Activated CD8-positive, alpha-beta T cell treated with anti-CD3 and anti-CD28 coated beads, Interleukin-2, amount 10 ng/mL, durations not matched to agents 7 days and 5 days (primary cell): ENCODE results near the gene FLII. TPM values are rescaled to one million over a fixed set of nuclear protein-coding genes. Genes with fewer than 3 reads are reported as not detected.

Experiments
- ATAC-seq: fragments of 150-1000 bp; cut with Tn5 transposase; one replicate; pipeline ENCODE4 v1.10.0; 2021; ENCODE audit warnings: moderate library complexity
- CTCF ChIA-PET: fragments of 350-600 bp; sonication (Branson Sonifier 250); formaldehyde crosslinking; loops from one replicate; lab custom pipeline; 2021; ENCODE audit warnings: antibody characterized with exemption; lab: Charles Lee
- POLR2A ChIA-PET: fragments of 350-600 bp; sonication (Branson Sonifier 250); formaldehyde crosslinking; loops from one replicate; lab custom pipeline; 2021; ENCODE audit warnings: antibody characterized with exemption; lab: Charles Lee
- DNase-seq: peaks from one replicate; pipeline ENCODE4 v3.0.0-alpha.2; 2020
- H3K27ac Mint-ChIP-seq: one replicate; pipeline ENCODE4 v1.8.0; 2021; ENCODE audit warnings: mild to moderate bottlenecking, mixed read lengths
- H3K27me3 Mint-ChIP-seq: one replicate; pipeline ENCODE4 v1.8.0; 2021; ENCODE audit warnings: low read depth, mixed read lengths
- H3K36me3 Mint-ChIP-seq: one replicate; pipeline ENCODE4 v1.8.0; 2021; ENCODE audit warnings: low read depth, mixed read lengths
- H3K4me1 Mint-ChIP-seq: one replicate; pipeline ENCODE4 v1.8.0; 2021; ENCODE audit warnings: low read depth, mixed read lengths
- H3K4me3 Mint-ChIP-seq: one replicate; pipeline ENCODE4 v1.8.0; 2021; ENCODE audit warnings: mild to moderate bottlenecking, mixed read lengths
- H3K9me3 Mint-ChIP-seq: one replicate; pipeline ENCODE4 v1.8.0; 2022; ENCODE audit warnings: mixed read lengths; ENCODE audit not compliant: insufficient read depth
- total RNA-seq, 2 experiments: library from RNA; stranded (reverse); gene quantifications; one replicate each; pipeline ENCODE4 v1.2.3, GENCODE V29; 2021

Gene FLII
- total RNA-seq, 2 experiments from 2014 or later: 338 to 364 TPM

DNA sequence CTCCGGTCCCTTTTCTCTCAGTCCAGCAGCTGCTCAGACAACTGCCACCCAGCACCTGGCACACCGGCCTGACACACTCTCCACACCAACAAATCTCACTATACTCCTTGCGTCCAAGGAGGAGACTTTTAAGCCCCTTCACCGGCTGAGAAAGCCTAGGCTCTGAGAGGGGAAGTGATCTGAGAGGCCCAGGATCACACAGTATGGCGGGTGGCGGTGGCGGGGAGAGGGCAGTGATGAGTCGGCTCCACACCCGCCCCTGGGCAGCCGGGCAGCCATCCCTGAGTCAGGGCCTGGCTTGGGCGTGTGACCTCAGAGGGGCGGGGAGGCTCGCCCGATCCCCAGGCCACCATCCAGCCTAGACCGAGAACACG, 569 bp downstream of the FLII start:
- ATAC-seq (peak; percentile 35), DNase-seq (peak; percentile 66)
- Mint-ChIP-seq H3K9me3 (no peaks in the 10 kb centered on the region), H3K4me3 (peak overlapping the region; percentile 99), H3K4me1 (peaks cover 40% of the 10 kb centered on the region), H3K27ac (peak overlapping the region; percentile 93), H3K27me3 (no peaks in the 10 kb centered on the region), H3K36me3 (peaks cover 27% of the 10 kb centered on the region)
- CTCF ChIA-PET: no interaction called here
- POLR2A ChIA-PET: no interaction called here

DNA sequence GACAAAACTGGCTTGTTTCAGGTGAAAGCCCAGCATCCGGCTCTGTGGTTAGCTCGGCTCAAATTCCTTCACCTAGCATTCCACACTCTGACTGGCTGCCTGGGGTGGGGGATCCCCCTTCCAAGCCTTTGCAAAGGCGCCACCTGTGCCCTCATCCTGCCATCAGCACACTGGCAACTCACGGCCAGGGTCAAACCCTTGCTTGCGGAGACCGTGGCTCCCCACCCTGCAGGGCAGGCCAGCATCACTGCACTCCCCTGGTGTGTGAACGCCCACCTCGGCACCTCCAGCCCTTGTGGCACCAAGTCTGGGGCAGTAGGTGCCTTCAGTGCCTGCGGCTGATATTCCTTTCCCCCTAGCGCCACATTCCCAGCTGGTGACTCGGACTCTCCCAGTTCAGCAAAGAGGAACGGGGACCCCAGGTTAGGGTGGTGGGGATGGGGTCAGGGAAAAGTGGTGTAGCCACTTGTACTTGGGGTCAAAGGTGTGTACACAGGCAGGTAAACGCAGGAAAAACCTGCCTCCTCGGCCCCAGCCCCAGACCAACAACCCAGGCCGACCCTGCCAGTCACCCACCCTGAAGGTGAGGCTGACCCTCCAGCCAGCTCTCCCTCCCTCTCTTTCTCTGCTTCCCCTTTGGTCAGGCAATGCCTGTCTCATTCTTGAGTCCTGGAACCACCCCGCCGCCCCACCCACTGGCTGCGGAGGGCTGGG, 1.1 kb downstream of the FLII start:
- Mint-ChIP-seq H3K27ac (peak overlapping the region; percentile 93), H3K27me3 (no peaks in the 10 kb centered on the region), H3K4me1 (peaks cover 40% of the 10 kb centered on the region), H3K4me3 (peak overlapping the region; percentile 99), H3K36me3 (peaks cover 31% of the 10 kb centered on the region), H3K9me3 (no peaks in the 10 kb centered on the region)
- ChIA-PET POLR2A (no interaction called here), CTCF (no interaction called here)
- DNase-seq (peak; percentile 28), ATAC-seq (no peak)

DNA sequence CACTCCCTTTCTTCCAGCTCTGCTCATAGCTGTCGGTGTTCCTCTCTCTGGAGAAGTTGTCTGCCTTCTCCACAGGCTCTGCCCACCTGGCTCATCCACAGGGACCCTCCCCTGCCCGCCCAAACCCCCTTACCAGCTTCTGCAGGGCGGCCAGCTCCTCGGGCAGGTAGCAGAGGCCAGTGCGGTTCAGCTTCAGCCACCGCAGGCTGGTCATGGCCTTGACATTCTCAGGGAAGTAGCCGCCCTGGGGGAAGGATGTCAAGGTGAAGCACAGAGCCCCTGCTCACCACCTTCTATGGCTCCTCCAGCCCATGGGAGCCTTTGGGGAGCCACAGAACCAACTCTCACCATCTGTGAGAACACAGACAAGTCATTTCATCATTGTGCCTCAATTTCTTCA, 1.8 kb downstream of the FLII start:
- Mint-ChIP-seq H3K27me3 (no peaks in the 10 kb centered on the region), H3K4me1 (peaks cover 38% of the 10 kb centered on the region), H3K4me3 (peak overlapping the region; percentile 99), H3K27ac (peak overlapping the region; percentile 93), H3K36me3 (peaks cover 34% of the 10 kb centered on the region), H3K9me3 (no peaks in the 10 kb centered on the region)
- ChIA-PET POLR2A (interaction anchor here (2.2 kb wide), 1 partner anchor 58 kb away, joined by 5 read pairs; the partner anchor contains the start of gene TOP3A), CTCF (no interaction called here)
- no peak for ATAC-seq
- no peak for DNase-seq

DNA sequence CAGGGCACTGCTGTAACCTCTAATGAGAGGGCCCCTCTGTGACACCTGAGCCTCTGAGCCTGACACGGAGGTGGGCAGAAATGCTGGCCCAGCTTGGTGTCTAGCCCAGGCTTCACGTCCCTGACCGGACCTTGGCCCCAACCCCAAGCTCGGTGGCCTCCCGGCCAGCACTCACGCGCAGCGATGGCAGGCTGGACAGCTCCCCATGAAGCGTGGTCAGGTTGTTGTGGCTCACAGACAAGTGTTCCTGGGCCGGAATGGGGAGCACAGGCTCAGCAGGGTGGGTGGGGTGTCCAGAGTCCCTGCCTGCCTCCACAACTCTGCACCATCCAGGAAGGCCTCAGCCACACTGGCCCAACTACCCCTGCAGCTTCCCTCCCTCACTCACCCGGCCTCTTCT, 2.2 kb downstream of the FLII start:
- H3K27ac Mint-ChIP-seq: no peak overlapping the region
- H3K36me3 Mint-ChIP-seq: peaks cover 38% of the 10 kb centered on the region
- H3K9me3 Mint-ChIP-seq: no peaks in the 10 kb centered on the region
- H3K27me3 Mint-ChIP-seq: no peaks in the 10 kb centered on the region
- H3K4me3 Mint-ChIP-seq: peak overlapping the region; percentile 99
- ChIA-PET POLR2A (interaction anchor here (2.2 kb wide), 1 partner anchor 58 kb away, joined by 5 read pairs; the partner anchor contains the start of gene TOP3A), CTCF (no interaction called here)
- no peak for DNase-seq
- ATAC-seq: no peak
- peaks cover 34% of the 10 kb centered on the region for H3K4me1 Mint-ChIP-seq

DNA sequence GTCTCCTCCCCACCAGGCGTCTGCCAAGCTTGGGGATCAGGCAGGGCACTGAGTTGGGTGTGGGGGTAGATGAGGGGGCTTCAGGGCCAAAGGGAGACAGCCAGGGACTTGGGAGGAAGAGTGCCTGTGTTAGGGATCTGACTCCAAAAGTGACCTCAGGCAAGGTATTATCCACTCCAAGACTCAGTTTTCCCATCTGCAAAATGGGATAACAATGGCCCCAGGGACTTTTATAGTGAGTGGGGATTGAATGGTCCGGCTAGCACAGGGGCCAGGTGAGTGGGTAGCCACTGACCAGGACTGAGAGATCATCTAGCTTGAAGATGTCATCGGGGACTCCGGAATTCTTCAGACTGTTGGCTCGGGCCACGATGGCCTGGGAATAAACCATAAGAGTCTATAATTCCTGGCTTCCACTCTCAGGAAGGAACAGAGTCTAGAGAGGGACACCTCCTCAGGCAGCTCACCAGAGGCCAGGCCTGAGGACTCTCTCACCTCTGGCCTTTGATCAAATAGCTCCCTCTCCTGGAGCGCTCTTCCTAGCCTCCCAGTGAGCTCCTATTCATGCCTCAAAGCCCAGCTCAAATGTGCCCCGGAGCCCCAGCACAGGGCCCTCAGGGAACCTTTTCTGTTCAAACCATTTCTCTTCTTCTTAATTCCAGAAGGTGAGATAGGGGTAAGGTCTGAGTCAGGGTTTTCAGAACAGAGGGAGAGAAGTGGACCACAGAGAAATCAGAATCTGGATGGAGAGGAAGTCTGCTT, 3.5 kb downstream of the FLII start:
- Mint-ChIP-seq H3K9me3 (no peaks in the 10 kb centered on the region), H3K4me3 (no peak overlapping the region), H3K4me1 (peaks cover 31% of the 10 kb centered on the region), H3K27me3 (no peaks in the 10 kb centered on the region), H3K27ac (no peak overlapping the region), H3K36me3 (peaks cover 45% of the 10 kb centered on the region)
- POLR2A ChIA-PET: interaction anchor here (2.2 kb wide), 1 partner anchor 59 kb away, joined by 5 read pairs; the partner anchor contains the start of gene TOP3A
- DNase-seq: no peak
- CTCF ChIA-PET: no interaction called here
- no peak for ATAC-seq

DNA sequence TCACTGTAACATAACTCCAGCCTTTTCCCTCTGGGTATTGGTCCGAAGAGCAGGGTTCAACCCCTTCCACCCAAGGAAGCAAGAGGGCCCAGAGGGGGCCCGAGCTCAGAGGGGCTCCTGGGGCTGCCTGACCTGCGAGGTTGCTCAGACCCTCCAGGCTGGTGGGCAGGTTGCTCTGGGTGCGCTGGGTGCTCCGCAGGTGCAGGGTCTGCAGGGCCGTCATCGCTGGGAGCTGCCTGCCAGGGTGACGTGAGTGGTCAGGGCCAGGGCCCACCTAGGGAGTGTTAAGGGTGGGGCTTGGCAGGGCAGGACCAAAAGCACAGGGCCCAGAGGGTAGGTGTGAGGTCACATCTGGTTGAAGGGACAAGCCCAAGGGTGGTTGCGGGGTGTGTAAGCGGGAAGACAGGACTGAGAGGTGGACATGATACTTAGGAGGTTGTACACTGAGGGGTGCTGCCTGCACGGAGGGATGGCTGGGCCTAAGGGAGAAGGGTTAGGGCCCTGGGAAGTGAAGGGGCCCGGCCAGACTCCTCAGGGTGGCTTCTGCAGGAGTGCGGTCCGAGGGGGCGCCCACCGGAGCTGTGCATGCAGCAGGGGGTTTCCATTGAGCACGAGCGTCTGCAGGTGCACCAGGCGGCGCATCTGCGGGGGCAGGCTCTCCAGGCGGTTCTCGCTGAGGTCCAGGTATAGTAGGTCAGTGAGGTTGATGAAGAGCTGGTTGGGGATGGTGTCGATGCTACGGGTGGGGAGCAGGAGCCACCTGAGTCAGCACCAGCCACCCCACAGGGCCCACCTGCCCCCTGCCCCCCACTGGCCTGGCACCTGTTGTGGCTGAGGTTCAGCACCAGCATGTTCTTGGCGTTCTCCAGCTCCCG, 4.4 kb downstream of the FLII start:
- no peak for DNase-seq
- no peak overlapping the region for H3K27ac Mint-ChIP-seq
- no peaks in the 10 kb centered on the region for H3K9me3 Mint-ChIP-seq
- peaks cover 50% of the 10 kb centered on the region for H3K36me3 Mint-ChIP-seq
- peaks cover 25% of the 10 kb centered on the region for H3K4me1 Mint-ChIP-seq
- CTCF ChIA-PET: no interaction called here
- H3K27me3 Mint-ChIP-seq: no peaks in the 10 kb centered on the region
- no peak for ATAC-seq
- POLR2A ChIA-PET: no interaction called here
- H3K4me3 Mint-ChIP-seq: no peak overlapping the region

DNA sequence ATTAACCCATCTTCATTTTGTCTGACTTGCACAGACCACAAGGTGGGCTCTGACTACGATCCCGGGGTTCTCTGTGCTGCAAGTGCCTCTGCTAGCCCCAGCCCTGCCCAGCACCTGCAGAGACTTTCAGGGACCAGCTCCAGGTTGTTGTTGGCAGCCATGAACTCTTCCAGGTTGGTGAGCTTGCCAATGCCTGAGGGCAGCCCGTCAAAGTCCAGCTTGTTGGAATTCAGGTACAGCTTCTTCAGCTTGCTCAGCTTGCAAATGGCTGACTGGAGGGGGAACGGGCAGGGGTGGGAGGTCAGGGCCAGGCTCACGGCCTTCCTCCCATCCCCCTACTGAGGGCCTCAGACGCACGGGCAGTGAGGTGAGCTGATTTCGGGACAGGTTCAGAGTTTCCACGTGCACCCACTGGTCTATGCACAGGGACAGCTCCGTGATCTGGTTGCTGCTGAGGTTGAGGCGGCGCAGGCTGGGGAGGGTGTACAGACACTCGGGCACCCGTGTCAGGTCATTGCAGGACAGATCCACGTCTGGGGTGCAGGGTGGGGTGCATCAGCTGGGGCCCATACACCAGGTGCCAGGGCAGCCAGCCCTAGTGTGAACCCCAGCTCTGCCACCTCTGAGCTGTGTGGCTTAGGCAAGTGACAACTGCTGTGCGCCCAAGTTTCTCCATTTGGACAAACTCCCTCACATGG, 5.2 kb downstream of the FLII start:
- H3K9me3 Mint-ChIP-seq: no peaks in the 10 kb centered on the region
- peaks cover 22% of the 10 kb centered on the region for H3K4me1 Mint-ChIP-seq
- ATAC-seq (no peak), DNase-seq (no peak)
- H3K27ac Mint-ChIP-seq: no peak overlapping the region
- no peaks in the 10 kb centered on the region for H3K27me3 Mint-ChIP-seq
- ChIA-PET POLR2A (interaction anchor here (0.8 kb wide), 1 partner anchor 10 kb away, joined by 4 read pairs; no protein-coding TSS in a partner anchor), CTCF (no interaction called here)
- no peak overlapping the region for H3K4me3 Mint-ChIP-seq
- peaks cover 55% of the 10 kb centered on the region for H3K36me3 Mint-ChIP-seq

DNA sequence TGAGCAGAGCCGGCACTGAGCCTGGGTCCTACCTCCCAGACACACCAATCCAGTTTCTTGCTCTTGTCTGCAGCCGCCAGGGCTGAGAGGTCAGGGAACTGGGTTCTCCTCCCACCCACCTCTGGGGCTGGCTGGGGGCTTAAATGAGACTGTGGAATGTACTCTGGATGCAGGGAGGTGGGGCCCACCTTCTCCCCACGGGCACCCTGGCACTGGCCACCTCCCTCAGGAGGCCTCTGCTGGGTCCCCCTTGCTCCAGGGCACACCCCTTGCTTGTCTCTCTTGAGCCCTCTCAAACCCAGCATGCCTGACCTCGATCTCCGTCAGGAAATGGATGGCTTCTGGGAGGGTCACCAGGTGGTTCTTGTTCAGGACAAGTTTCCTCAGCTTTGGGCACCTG, 6.4 kb downstream of the FLII start:
- Mint-ChIP-seq H3K36me3 (peaks cover 60% of the 10 kb centered on the region), H3K27ac (no peak overlapping the region), H3K4me1 (peaks cover 19% of the 10 kb centered on the region), H3K9me3 (no peaks in the 10 kb centered on the region), H3K4me3 (no peak overlapping the region), H3K27me3 (no peaks in the 10 kb centered on the region)
- DNase-seq (no peak), ATAC-seq (no peak)
- CTCF ChIA-PET: no interaction called here
- POLR2A ChIA-PET: interaction anchor here (0.7 kb wide), 1 partner anchor 9 kb away, joined by 3 read pairs; no protein-coding TSS in a partner anchor

DNA sequence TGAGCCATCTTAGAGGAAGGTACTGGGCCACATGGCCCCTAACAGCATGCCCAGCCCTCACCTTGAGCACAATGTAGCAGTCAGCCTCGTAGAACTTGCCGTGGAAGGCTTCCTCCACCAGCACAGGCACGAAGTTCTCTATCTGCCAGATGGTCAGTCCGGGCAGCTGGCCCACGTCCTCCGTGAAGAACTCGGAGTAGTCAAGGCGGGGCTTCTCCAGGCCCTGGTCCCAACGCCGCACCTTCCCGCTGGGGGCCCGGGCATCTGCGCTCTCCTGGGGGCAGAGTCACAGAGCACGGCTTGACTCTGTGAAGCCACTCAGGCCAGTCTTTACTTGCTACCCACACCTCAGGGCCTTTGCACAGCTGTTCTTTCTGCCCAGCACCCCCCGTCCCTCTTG, 7.3 kb downstream of the FLII start:
- H3K4me3 Mint-ChIP-seq: no peak overlapping the region
- POLR2A ChIA-PET: interaction anchor here (0.7 kb wide), 1 partner anchor 10 kb away, joined by 3 read pairs; no protein-coding TSS in a partner anchor
- peaks cover 63% of the 10 kb centered on the region for H3K36me3 Mint-ChIP-seq
- no peaks in the 10 kb centered on the region for H3K27me3 Mint-ChIP-seq
- H3K27ac Mint-ChIP-seq: no peak overlapping the region
- CTCF ChIA-PET: no interaction called here
- no peak for ATAC-seq
- H3K4me1 Mint-ChIP-seq: peaks cover 10% of the 10 kb centered on the region
- no peak for DNase-seq
- H3K9me3 Mint-ChIP-seq: no peaks in the 10 kb centered on the region

DNA sequence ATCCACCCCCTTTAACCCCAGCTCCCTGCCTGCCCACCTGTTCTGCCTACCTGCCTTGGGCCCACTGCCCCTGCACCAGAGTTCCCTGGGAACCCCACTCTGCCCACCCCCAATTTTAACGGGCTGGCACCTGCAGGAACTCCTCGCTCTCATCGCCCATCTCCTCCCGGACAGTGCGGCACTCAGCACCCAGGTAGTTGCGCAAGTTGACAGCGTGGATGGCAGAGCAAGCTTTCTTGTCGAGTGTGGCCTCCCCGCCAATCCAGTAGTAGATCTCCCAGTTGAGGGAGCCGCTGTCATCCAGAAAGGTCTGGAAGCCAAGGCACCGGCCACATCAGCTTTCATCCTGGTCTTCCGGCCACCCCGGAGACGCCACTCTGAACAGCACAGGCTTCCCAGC, 7.8 kb downstream of the FLII start:
- Mint-ChIP-seq H3K9me3 (no peaks in the 10 kb centered on the region), H3K27ac (no peak overlapping the region), H3K27me3 (no peaks in the 10 kb centered on the region), H3K4me3 (no peak overlapping the region), H3K4me1 (peaks cover 5% of the 10 kb centered on the region), H3K36me3 (peaks cover 63% of the 10 kb centered on the region)
- POLR2A ChIA-PET: no interaction called here
- no peak for DNase-seq
- CTCF ChIA-PET: no interaction called here
- no peak for ATAC-seq

DNA sequence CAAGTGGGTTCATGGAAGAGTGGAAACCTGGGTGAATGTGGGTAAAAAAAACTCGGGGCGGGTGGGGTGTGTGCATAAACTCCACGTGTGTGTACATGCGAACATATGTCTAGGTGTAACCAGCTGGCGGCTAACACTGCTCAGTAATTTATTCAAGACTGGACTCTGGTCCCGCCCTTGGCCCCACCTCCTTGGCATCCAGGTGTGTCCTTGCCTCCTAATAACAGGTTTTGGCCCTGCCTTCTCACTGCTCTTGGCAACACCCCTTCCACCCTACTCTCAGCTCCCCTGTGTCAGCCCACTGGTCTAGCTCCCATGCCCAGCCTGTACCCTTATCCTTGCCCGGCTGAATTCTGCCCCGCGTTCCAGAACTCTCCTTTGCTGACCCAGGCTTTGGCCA, 8.3 kb downstream of the FLII start:
- Mint-ChIP-seq H3K4me1 (peaks cover 3% of the 10 kb centered on the region), H3K27me3 (no peaks in the 10 kb centered on the region), H3K9me3 (no peaks in the 10 kb centered on the region), H3K27ac (peak overlapping the region; percentile 28), H3K4me3 (no peak overlapping the region), H3K36me3 (peaks cover 63% of the 10 kb centered on the region)
- ChIA-PET CTCF (no interaction called here), POLR2A (no interaction called here)
- ATAC-seq: no peak
- no peak for DNase-seq
